HCT116 (cell line): ENCODE results near the gene PRKCZ.

Source experiments
- POLR2A ChIP-seq: IDR thresholded peaks from 2 replicates; pipeline ENCODE4 v1.7.0; 2011; ENCODE audit warnings: borderline replicate concordance; ENCODE audit not compliant: insufficient read depth, insufficient read length; ENCODE audit errors: extremely low read depth
- POLR2AphosphoS5 ChIP-seq: IDR thresholded peaks from 2 replicates; pipeline ENCODE4 v1.6.1; 2011; ENCODE audit warnings: mild to moderate bottlenecking, low read depth, low read length, moderate library complexity
- RAD21 ChIP-seq: IDR thresholded peaks from 2 replicates; pipeline ENCODE4 v1.6.1; 2012; ENCODE audit warnings: low read depth, mild to moderate bottlenecking
- TCF7L2 ChIP-seq: IDR thresholded peaks from 2 replicates; pipeline ENCODE4 v1.7.0; 2011; ENCODE audit warnings: borderline replicate concordance, inconsistent platforms; ENCODE audit not compliant: insufficient read depth, insufficient read length; ENCODE audit errors: extremely low read depth
- TF ChIP-seq, protein P1 (sequence below), 3 experiments: fragments of 200-600 bp in 1 of 3; sonication (generic) in 1 of 3; IDR thresholded peaks in 2 of 3; conservative IDR thresholded peaks in 1 of 3; 2 replicates each; pipeline ENCODE4 v1.5.1; 2012 to 2017; ENCODE audit warnings: low read depth in 2 of 3, low read length in 2 of 3, antibody characterized with exemption in 1 of 3, borderline replicate concordance in 1 of 3, control low read depth in 1 of 3, mild to moderate bottlenecking in 1 of 3, mixed read lengths in 1 of 3, mixed run types in 1 of 3, moderate library complexity in 1 of 3; ENCODE audit not compliant: insufficient read depth in 1 of 3
- TF ChIP-seq, protein P2 (sequence below): IDR thresholded peaks from 2 replicates; pipeline ENCODE4 v1.6.1; 2012; ENCODE audit warnings: low read depth

DNA sequence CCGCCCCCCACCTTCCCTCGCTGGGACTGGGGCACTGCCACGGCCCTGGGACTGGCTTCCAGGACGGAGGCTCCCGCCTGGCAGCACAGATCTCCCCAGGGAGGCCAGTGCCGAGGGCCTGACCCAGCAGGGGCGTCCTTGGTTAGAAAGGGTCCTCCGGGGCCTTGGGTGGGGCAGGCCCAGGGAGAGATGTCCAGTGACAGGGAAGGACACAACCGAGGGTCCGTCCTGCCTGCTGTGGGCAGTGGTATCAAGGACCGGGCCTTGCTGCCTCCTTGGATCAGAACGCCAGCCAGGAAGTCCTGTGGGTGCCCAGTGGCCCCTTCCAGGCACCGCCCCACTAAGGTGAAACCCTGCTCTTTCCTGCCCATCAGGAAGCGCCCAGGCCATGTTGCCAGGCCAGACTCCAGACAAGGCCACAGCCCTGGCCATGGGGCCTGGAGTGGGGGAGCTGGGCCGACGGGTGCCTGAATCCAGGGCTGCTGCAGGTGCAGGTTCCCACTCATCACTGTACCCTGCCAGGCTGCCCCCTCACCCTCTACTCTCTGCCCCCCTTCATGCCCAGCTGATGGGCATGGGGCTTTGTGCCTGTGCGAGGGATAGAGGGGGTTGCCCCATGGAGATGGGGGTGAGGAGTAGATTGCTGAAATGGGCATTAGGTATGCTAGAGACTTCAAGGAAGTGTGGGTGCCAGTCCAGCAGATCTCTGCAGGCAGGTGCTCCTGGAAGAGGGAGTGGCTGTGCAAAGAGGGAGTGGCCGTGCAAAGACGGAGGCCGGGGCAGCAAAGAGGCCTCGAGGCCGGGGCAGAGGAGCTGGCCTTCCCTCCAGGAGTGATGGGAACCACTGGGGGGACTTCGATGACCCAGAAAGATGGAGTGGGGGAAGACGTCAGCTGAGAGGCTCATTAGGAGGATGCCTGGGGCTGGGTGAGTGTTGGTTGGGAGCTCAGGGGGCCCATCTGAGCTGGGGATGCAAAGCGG, 2.2 kb upstream of the PRKCZ start:
- TF ChIP-seq, protein P1, sequence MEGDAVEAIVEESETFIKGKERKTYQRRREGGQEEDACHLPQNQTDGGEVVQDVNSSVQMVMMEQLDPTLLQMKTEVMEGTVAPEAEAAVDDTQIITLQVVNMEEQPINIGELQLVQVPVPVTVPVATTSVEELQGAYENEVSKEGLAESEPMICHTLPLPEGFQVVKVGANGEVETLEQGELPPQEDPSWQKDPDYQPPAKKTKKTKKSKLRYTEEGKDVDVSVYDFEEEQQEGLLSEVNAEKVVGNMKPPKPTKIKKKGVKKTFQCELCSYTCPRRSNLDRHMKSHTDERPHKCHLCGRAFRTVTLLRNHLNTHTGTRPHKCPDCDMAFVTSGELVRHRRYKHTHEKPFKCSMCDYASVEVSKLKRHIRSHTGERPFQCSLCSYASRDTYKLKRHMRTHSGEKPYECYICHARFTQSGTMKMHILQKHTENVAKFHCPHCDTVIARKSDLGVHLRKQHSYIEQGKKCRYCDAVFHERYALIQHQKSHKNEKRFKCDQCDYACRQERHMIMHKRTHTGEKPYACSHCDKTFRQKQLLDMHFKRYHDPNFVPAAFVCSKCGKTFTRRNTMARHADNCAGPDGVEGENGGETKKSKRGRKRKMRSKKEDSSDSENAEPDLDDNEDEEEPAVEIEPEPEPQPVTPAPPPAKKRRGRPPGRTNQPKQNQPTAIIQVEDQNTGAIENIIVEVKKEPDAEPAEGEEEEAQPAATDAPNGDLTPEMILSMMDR (IDR thresholded peaks at IDR 0.05 in 2 of 3, conservative IDR thresholded peaks at IDR 0.05 in 1 of 3; ENCODE audit: borderline replicate concordance in 1 of 3, insufficient read depth in 1 of 3, low read depth in 2 of 3, low read length in 2 of 3), result no peak
- TF ChIP-seq, protein P2, sequence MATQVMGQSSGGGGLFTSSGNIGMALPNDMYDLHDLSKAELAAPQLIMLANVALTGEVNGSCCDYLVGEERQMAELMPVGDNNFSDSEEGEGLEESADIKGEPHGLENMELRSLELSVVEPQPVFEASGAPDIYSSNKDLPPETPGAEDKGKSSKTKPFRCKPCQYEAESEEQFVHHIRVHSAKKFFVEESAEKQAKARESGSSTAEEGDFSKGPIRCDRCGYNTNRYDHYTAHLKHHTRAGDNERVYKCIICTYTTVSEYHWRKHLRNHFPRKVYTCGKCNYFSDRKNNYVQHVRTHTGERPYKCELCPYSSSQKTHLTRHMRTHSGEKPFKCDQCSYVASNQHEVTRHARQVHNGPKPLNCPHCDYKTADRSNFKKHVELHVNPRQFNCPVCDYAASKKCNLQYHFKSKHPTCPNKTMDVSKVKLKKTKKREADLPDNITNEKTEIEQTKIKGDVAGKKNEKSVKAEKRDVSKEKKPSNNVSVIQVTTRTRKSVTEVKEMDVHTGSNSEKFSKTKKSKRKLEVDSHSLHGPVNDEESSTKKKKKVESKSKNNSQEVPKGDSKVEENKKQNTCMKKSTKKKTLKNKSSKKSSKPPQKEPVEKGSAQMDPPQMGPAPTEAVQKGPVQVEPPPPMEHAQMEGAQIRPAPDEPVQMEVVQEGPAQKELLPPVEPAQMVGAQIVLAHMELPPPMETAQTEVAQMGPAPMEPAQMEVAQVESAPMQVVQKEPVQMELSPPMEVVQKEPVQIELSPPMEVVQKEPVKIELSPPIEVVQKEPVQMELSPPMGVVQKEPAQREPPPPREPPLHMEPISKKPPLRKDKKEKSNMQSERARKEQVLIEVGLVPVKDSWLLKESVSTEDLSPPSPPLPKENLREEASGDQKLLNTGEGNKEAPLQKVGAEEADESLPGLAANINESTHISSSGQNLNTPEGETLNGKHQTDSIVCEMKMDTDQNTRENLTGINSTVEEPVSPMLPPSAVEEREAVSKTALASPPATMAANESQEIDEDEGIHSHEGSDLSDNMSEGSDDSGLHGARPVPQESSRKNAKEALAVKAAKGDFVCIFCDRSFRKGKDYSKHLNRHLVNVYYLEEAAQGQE, result no peak
- no peak for TF ChIP-seq POLR2AphosphoS5
- no peak for TF ChIP-seq RAD21
- no peak for TF ChIP-seq POLR2A
- TF ChIP-seq TCF7L2, result no peak
